Measurements from ENCODE around the gene SPATA24.
"Not testable (repeated sequence)": the region's sequence is repeated elsewhere in the genome, so short reads cannot be mapped to it uniquely, and the experiment has no call there.

DNA sequence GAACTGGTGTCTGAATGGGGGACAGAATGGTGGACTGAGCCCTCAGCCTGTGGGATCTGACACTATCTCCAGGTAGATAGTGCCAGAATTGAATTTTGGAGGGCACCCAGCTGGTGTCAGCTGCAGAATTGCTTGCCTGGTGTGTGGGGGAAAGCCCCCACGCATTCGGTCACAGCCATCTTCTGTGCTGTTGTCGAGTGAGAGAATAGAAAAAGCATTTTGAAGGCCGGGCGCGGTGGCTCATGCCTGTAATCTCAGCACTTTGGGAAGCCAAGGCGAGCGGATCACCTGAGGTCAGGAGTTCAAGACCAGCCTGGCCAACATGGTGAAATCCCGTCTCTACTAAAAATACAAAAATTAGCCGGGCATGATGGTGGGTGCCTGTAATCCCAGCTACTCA lies 16.9 kb downstream of the SPATA24 start:
- TF ChIP-seq, protein P1, sequence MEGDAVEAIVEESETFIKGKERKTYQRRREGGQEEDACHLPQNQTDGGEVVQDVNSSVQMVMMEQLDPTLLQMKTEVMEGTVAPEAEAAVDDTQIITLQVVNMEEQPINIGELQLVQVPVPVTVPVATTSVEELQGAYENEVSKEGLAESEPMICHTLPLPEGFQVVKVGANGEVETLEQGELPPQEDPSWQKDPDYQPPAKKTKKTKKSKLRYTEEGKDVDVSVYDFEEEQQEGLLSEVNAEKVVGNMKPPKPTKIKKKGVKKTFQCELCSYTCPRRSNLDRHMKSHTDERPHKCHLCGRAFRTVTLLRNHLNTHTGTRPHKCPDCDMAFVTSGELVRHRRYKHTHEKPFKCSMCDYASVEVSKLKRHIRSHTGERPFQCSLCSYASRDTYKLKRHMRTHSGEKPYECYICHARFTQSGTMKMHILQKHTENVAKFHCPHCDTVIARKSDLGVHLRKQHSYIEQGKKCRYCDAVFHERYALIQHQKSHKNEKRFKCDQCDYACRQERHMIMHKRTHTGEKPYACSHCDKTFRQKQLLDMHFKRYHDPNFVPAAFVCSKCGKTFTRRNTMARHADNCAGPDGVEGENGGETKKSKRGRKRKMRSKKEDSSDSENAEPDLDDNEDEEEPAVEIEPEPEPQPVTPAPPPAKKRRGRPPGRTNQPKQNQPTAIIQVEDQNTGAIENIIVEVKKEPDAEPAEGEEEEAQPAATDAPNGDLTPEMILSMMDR (conservative IDR thresholded peaks at IDR 0.05; ENCODE audit: low read depth in 2 of 2) = not testable (repeated sequence)
- not testable (repeated sequence) for TF ChIP-seq STAT1 (IDR thresholded peaks at IDR 0.05; ENCODE audit: unreplicated experiment); POLR2AphosphoS5 (IDR thresholded peaks at IDR 0.05; ENCODE audit: low read depth); JUNB (IDR thresholded peaks at IDR 0.05; ENCODE audit: unreplicated experiment); EZH2phosphoT487 (IDR thresholded peaks at IDR 0.05; ENCODE audit: unreplicated experiment); EZH2 (IDR thresholded peaks at IDR 0.05; ENCODE audit: low read depth, unreplicated experiment); ZNF114 (CRISPR knock-in tag; IDR thresholded peaks at IDR 0.05); CREB1 (CRISPR knock-in tag; IDR thresholded peaks at IDR 0.05; ENCODE audit: low read depth)
- TF ChIP-seq, protein P2, sequence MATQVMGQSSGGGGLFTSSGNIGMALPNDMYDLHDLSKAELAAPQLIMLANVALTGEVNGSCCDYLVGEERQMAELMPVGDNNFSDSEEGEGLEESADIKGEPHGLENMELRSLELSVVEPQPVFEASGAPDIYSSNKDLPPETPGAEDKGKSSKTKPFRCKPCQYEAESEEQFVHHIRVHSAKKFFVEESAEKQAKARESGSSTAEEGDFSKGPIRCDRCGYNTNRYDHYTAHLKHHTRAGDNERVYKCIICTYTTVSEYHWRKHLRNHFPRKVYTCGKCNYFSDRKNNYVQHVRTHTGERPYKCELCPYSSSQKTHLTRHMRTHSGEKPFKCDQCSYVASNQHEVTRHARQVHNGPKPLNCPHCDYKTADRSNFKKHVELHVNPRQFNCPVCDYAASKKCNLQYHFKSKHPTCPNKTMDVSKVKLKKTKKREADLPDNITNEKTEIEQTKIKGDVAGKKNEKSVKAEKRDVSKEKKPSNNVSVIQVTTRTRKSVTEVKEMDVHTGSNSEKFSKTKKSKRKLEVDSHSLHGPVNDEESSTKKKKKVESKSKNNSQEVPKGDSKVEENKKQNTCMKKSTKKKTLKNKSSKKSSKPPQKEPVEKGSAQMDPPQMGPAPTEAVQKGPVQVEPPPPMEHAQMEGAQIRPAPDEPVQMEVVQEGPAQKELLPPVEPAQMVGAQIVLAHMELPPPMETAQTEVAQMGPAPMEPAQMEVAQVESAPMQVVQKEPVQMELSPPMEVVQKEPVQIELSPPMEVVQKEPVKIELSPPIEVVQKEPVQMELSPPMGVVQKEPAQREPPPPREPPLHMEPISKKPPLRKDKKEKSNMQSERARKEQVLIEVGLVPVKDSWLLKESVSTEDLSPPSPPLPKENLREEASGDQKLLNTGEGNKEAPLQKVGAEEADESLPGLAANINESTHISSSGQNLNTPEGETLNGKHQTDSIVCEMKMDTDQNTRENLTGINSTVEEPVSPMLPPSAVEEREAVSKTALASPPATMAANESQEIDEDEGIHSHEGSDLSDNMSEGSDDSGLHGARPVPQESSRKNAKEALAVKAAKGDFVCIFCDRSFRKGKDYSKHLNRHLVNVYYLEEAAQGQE (IDR thresholded peaks at IDR 0.05; ENCODE audit: unreplicated experiment) = not testable (repeated sequence)

Measured in GM23338 (cell line).